NCI-H2227 treated with DMSO at 0.1 percent for 48 hours (cell line): ENCODE data around the gene WDFY4.
"Not testable (repeated sequence)": the region's sequence is repeated elsewhere in the genome, so short reads cannot be mapped to it uniquely, and the experiment has no call there.

Experiments used
- DNase-seq: peaks from one replicate; lab custom pipeline; 2025; lab: John Stamatoyannopoulos, UW

Gene WDFY4

GRCh38 chr10:48684792-48685623, at the start of gene WDFY4:
Gene WDFY4 (plus strand): TSS chr10:48684873. CDS start chr10:48709733, 24,860 bp downstream.
- no peak for DNase-seq

GRCh38 chr10:48634984-48635557, 49.6 kb upstream of the WDFY4 start:
- DNase-seq, result no peak

GRCh38 chr10:48636231-48636630, 48.4 kb upstream of the WDFY4 start:
- no peak for DNase-seq

GRCh38 chr10:48636901-48637300, 47.8 kb upstream of the WDFY4 start:
- DNase-seq, result no peak

GRCh38 chr10:48638158-48638557, 46.5 kb upstream of the WDFY4 start:
- no peak for DNase-seq

- DNase-seq, result no peak
Observed at GRCh38 chr10:48638739-48639527, 45.7 kb upstream of the WDFY4 start.

- no peak for DNase-seq
Observed at GRCh38 chr10:48639632-48640031, 45.0 kb upstream of the WDFY4 start.

- no peak for DNase-seq
Observed at GRCh38 chr10:48640326-48640725, 44.3 kb upstream of the WDFY4 start.

- not testable (repeated sequence) for DNase-seq
Observed at GRCh38 chr10:48641099-48641690, 43.5 kb upstream of the WDFY4 start.

GRCh38 chr10:48645600-48645999, 39.1 kb upstream of the WDFY4 start:
- no peak for DNase-seq

GRCh38 chr10:48647073-48647472, 37.6 kb upstream of the WDFY4 start:
- DNase-seq, result not testable (repeated sequence)

- DNase-seq, result no peak
Observed at GRCh38 chr10:48648172-48648942, 36.3 kb upstream of the WDFY4 start.

- DNase-seq, result no peak
Observed at GRCh38 chr10:48649349-48649944, 35.2 kb upstream of the WDFY4 start.

- no peak for DNase-seq
Observed at GRCh38 chr10:48651293-48651692, 33.4 kb upstream of the WDFY4 start.

- DNase-seq, result no peak
Observed at GRCh38 chr10:48651839-48652238, 32.8 kb upstream of the WDFY4 start.

GRCh38 chr10:48652344-48652743, 32.3 kb upstream of the WDFY4 start:
- DNase-seq, result no peak

- DNase-seq, result no peak
Observed at GRCh38 chr10:48653347-48653746, 31.3 kb upstream of the WDFY4 start.

GRCh38 chr10:48653944-48654698, 30.6 kb upstream of the WDFY4 start:
- no peak for DNase-seq

GRCh38 chr10:48655411-48656240, 29.0 kb upstream of the WDFY4 start:
- DNase-seq, result no peak
